WERI-Rb-1 (cell line): ENCODE results near the gene CCDC195.

ENCODE experiments used
- DNase-seq: peaks from one replicate; pipeline ENCODE4 v3.0.0-alpha.2; 2020
- H3K27ac ChIP-seq: fragments of 250-450 bp; sonication (Bioruptor Pico); 2 replicates; pipeline ENCODE4 v1.5.1; 2020; ENCODE audit warnings: mild to moderate bottlenecking, moderate library complexity
- H3K27me3 ChIP-seq: fragments of 250-450 bp; sonication (Bioruptor Pico); 2 replicates; pipeline ENCODE4 v1.5.1; 2021; ENCODE audit warnings: mild to moderate bottlenecking, low read depth, moderate library complexity; ENCODE audit not compliant: insufficient read depth, severe bottlenecking
- H3K36me3 ChIP-seq: fragments of 250-450 bp; sonication (Bioruptor Pico); 2 replicates; pipeline ENCODE4 v1.5.1; 2020; ENCODE audit warnings: mild to moderate bottlenecking, moderate library complexity
- H3K4me3 ChIP-seq: 2 replicates; pipeline ENCODE4 v1.5.1; 2011; ENCODE audit warnings: low read depth, mild to moderate bottlenecking, control low read depth, low read length
- H3K9me3 ChIP-seq: fragments of 250-450 bp; sonication (Bioruptor Pico); 2 replicates; pipeline ENCODE4 v1.5.1; 2021; ENCODE audit warnings: mild to moderate bottlenecking, moderate library complexity; ENCODE audit not compliant: severe bottlenecking
- TF ChIP-seq, protein P1 (sequence below): IDR thresholded peaks from 2 replicates; pipeline ENCODE4 v1.5.1; 2011; ENCODE audit warnings: low read depth, mild to moderate bottlenecking, control low read depth, inconsistent platforms, low read length

Gene CCDC195

DNA sequence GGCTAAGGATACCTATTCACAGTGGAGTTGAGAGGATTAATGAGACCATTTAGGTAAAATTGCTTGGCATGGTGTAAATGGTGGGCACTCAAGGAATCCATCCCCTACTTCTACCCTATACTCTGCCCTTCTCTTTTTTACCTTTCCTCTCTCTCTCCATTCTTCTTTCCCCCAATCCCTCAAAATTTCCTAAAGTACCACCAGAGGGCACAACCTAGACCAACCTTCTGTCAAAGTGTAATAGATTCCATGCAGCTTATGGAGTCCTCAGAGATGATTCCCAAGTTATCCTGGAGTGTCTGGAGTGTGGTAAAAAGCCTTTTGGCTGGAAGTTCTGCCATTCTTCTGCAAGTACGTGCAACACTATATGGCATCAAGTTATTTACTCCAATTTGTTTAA, 33.0 kb upstream of the CCDC195 start:
- no peak for DNase-seq
- Histone ChIP-seq H3K27me3 (no peaks in the 10 kb centered on the region), H3K9me3 (no peaks in the 10 kb centered on the region), H3K4me3 (no peak overlapping the region), H3K36me3 (no peaks in the 10 kb centered on the region), H3K27ac (no peak overlapping the region)
- TF ChIP-seq, protein P1, sequence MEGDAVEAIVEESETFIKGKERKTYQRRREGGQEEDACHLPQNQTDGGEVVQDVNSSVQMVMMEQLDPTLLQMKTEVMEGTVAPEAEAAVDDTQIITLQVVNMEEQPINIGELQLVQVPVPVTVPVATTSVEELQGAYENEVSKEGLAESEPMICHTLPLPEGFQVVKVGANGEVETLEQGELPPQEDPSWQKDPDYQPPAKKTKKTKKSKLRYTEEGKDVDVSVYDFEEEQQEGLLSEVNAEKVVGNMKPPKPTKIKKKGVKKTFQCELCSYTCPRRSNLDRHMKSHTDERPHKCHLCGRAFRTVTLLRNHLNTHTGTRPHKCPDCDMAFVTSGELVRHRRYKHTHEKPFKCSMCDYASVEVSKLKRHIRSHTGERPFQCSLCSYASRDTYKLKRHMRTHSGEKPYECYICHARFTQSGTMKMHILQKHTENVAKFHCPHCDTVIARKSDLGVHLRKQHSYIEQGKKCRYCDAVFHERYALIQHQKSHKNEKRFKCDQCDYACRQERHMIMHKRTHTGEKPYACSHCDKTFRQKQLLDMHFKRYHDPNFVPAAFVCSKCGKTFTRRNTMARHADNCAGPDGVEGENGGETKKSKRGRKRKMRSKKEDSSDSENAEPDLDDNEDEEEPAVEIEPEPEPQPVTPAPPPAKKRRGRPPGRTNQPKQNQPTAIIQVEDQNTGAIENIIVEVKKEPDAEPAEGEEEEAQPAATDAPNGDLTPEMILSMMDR: no peak

- H3K9me3 ChIP-seq: no peaks in the 10 kb centered on the region
- no peak for DNase-seq
- H3K36me3 ChIP-seq: no peaks in the 10 kb centered on the region
- TF ChIP-seq, protein P1: no peak
- H3K27me3 ChIP-seq: no peaks in the 10 kb centered on the region
- no peak overlapping the region for H3K27ac ChIP-seq
- no peak overlapping the region for H3K4me3 ChIP-seq
Measured at GRCh38 chr2:224747765-224748164, 31.6 kb upstream of the CCDC195 start.

DNA sequence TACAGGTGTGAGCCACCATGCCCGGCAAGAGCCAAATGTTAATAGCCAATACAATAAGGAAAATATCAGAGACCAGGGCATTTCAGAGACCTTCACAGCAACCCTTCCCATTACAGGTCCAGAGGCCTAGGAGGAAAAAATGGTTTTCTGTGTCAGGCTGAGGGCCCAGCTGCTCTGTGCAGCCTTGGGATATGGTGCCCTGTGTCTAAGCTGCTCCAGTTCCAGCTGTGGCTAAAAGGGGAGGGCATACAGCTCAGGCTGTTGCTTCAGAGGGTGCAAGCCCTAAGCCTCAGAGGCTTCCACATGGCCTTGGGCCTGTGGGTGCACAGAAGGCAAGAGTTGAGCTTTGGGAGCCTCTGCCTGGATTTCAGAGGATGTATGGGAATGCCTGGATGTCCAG, 20.1 kb upstream of the CCDC195 start:
- TF ChIP-seq, protein P1: no peak
- no peak overlapping the region for H3K4me3 ChIP-seq

DNA sequence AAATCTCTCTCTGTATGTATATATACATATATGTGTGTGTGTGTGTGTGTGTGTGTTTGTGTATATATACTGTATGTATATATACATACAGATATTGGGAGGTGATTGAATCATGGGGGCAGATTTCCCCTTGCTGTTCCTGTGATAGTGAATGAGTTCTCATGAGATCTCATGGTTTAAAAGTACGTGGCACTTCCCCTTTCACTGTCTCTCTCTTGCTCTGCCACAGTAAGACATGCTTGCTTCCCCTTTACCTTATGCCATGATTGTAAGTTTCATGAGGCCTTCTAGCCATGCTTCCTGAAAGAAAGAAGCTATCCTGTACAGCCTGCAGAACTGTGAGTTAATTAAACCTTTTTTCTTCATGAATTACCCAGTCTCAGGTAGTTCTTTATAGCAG, 18.8 kb upstream of the CCDC195 start:
- no peak for DNase-seq
- TF ChIP-seq, protein P1: no peak
- H3K27me3 ChIP-seq: no peaks in the 10 kb centered on the region
- H3K27ac ChIP-seq: no peak overlapping the region
- H3K9me3 ChIP-seq: peaks cover 11% of the 10 kb centered on the region
- no peaks in the 10 kb centered on the region for H3K36me3 ChIP-seq
- H3K4me3 ChIP-seq: no peak overlapping the region

More for the DNA sequence above, 20.1 kb upstream of the CCDC195 start:
- no peaks in the 10 kb centered on the region for H3K27me3 ChIP-seq
- peaks cover 11% of the 10 kb centered on the region for H3K9me3 ChIP-seq
- no peaks in the 10 kb centered on the region for H3K36me3 ChIP-seq
- H3K27ac ChIP-seq: no peak overlapping the region
- DNase-seq: no peak

DNA sequence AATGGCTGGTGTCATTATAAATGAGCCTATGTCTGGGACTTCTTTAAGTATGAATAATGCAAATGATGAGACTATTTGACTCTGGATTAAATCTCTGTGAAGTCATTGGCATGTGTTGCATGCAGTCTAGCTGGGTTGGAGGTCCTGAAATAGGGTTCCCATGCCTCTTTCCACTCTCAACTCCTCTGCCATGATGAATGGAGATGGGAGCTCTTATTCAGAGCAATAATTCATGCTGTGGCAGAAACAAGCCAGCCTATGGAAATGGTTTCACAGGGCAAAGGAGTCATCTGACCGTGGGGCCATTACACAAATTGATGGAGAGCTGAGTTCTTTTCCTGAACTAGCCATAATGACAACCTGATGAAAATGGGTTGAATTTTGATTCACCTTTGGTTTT, 15.5 kb upstream of the CCDC195 start:
- H3K9me3 ChIP-seq: peaks cover 7% of the 10 kb centered on the region
- H3K36me3 ChIP-seq: no peaks in the 10 kb centered on the region
- no peak for DNase-seq
- no peaks in the 10 kb centered on the region for H3K27me3 ChIP-seq
- TF ChIP-seq, protein P1: no peak
- H3K27ac ChIP-seq: no peak overlapping the region
- no peak overlapping the region for H3K4me3 ChIP-seq

DNA sequence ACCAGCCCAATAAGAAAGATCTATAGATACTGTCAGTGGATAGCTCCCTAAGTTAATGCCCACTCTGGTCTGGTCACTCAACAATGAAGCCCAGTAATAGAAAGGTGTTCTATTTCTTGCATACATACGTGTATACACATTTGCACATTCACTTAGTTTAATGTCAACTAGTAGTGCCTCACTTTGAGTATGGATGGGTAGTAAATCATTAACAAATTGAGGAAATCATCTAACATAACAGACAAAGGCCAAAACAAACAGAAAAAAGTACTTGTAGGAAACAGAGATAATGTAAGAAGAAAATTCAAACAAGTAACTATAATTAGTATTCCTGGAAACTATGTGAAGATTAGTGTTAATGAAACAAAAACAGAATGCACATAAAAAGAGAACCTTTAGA, 13.3 kb upstream of the CCDC195 start:
- Histone ChIP-seq H3K27me3 (no peaks in the 10 kb centered on the region), H3K27ac (no peak overlapping the region), H3K36me3 (no peaks in the 10 kb centered on the region), H3K4me3 (no peak overlapping the region), H3K9me3 (no peaks in the 10 kb centered on the region)
- DNase-seq: no peak
- TF ChIP-seq, protein P1: no peak
